K562 (cell line): ENCODE data around the gene SLC15A3. TPM values are rescaled to one million over a fixed set of nuclear protein-coding genes. Genes with fewer than 3 reads are reported as not detected.
A peak's percentile ranks its signal among the peaks of the same experiment; 100 is the strongest.

Source experiments
- ATAC-seq: fragments of 200-7000 bp; cut with Tn5 transposase; 3 replicates; pipeline ENCODE4 v1.9.1; 2020; ENCODE audit warnings: moderate library complexity
- BruUV-seq: library from RNA; stranded (reverse); fragments of 400-500 nt; replicated peaks from 2 replicates; lab custom pipeline; 2021; lab: Mats Ljungman, UMichigan
- CTCF ChIA-PET: fragments of 300-600 bp; formaldehyde crosslinking; extraction: SDS; loops from one replicate; lab custom pipeline; 2021; ENCODE audit warnings: low intra/inter-chr PET ratio; lab: Yijun Ruan, JAX
- POLR2A ChIA-PET: fragments of 300-600, 350-650 bp; sonication (Branson Sonifier 250); formaldehyde crosslinking; extraction: SDS; loops from one replicate; lab custom pipeline; 2021; ENCODE audit warnings: antibody characterized with exemption, inconsistent platforms; lab: Yijun Ruan, JAX
- DNase-seq, 4 experiments: peaks; one replicate each; pipeline versions ENCODE4 v3.0.0 to v3.0.0-alpha.2; 2011 to 2018; ENCODE audit warnings: low spot score in 3 of 4, mixed read lengths in 3 of 4; ENCODE audit errors: extremely low read depth in 1 of 4
- FAIRE-seq: peaks from 2 replicates; lab custom pipeline; 2011; peaks lifted over from hg19 to GRCh38; lab: Jason Lieb, UNC
- H2AFZ ChIP-seq: 2 replicates; pipeline ENCODE4 v1.6.0; 2011; ENCODE audit warnings: low read depth, low read length, control low read depth, inconsistent platforms
- H3K27ac ChIP-seq: fragments of 200-600 bp; 3 replicates; pipeline ENCODE4 v1.8.0; 2011; ENCODE audit warnings: low read depth, mild to moderate bottlenecking, control low read depth, inconsistent platforms, low read length, moderate library complexity, mixed read lengths; ENCODE audit errors: extremely low read depth
- H3K27me3 ChIP-seq, 2 experiments: fragments of 300-600 bp in 1 of 2; 2 replicates in 1 of 2; 3 replicates in 1 of 2; pipeline versions ENCODE4 v1.6.0 to v1.8.0; 2011; ENCODE audit warnings: inconsistent platforms in 2 of 2, low read length in 2 of 2, mild to moderate bottlenecking in 1 of 2, mixed read lengths in 1 of 2, moderate library complexity in 1 of 2; ENCODE audit not compliant: control insufficient read depth in 2 of 2, insufficient read depth in 2 of 2
- H3K36me3 ChIP-seq: fragments of 300-600 bp; 3 replicates; pipeline ENCODE4 v1.8.0; 2011; ENCODE audit warnings: mild to moderate bottlenecking, low read length, inconsistent platforms; ENCODE audit not compliant: control insufficient read depth, insufficient read depth
- H3K4me1 ChIP-seq, 2 experiments: fragments of 200-600 bp in 1 of 2; replicated peaks in 1 of 2; 2 replicates in 1 of 2; 3 replicates in 1 of 2; pipeline versions ENCODE4 v1.5.1 to v1.8.0; 2011; ENCODE audit warnings: inconsistent platforms in 2 of 2, low read length in 2 of 2, mild to moderate bottlenecking in 1 of 2, mixed read lengths in 1 of 2, moderate library complexity in 1 of 2; ENCODE audit not compliant: control insufficient read depth in 2 of 2, insufficient read depth in 2 of 2
- H3K4me2 ChIP-seq: 2 replicates; pipeline ENCODE4 v1.6.1; 2011; ENCODE audit warnings: low read length, control low read depth, inconsistent platforms, mixed read lengths; ENCODE audit not compliant: insufficient read depth
- H3K4me3 ChIP-seq: fragments of 200-600 bp; sonication (generic), shearing (Covaris generic); 2 replicates; pipeline ENCODE4 v1.5.1; 2016; ENCODE audit warnings: control low read depth, inconsistent platforms
- H3K79me2 ChIP-seq: fragments of 200-600 bp; 3 replicates; pipeline ENCODE4 v1.8.0; 2011; ENCODE audit warnings: low read length, inconsistent platforms; ENCODE audit not compliant: control insufficient read depth, insufficient read depth
- H3K9ac ChIP-seq, 2 experiments: 2 replicates each; pipeline versions ENCODE4 v1.6.0 to v1.6.1; 2011; ENCODE audit warnings: low read depth in 2 of 2, low read length in 2 of 2, control low read depth in 1 of 2, inconsistent platforms in 1 of 2, mild to moderate bottlenecking in 1 of 2, mixed read lengths in 1 of 2; ENCODE audit not compliant: insufficient read depth in 1 of 2
- H3K9me1 ChIP-seq: one replicate; pipeline ENCODE4 v1.6.0; 2011; ENCODE audit warnings: inconsistent platforms, mild to moderate bottlenecking, low read length, moderate library complexity; ENCODE audit not compliant: control insufficient read depth, insufficient read depth
- H3K9me3 ChIP-seq: replicated peaks from 2 replicates; pipeline ENCODE4 v1.5.1; 2011; ENCODE audit warnings: low read depth, low read length, inconsistent platforms; ENCODE audit not compliant: control insufficient read depth, insufficient read depth
- H4K20me1 ChIP-seq: replicated peaks from 2 replicates; pipeline ENCODE4 v1.6.1; 2011; ENCODE audit warnings: low read length, inconsistent platforms, mixed read lengths; ENCODE audit not compliant: control insufficient read depth, insufficient read depth
- ARID4B ChIP-seq: sonication (generic); formaldehyde crosslinking; IDR thresholded peaks from 2 replicates; pipeline ENCODE4 v1.8.0; 2022; ENCODE audit warnings: mild to moderate bottlenecking, missing genetic modification reagents
- GATAD2B ChIP-seq: fragments of 450-650 bp; IDR thresholded peaks from 2 replicates; pipeline ENCODE4 v1.6.1; 2017; ENCODE audit warnings: mild to moderate bottlenecking, borderline replicate concordance
- MAZ ChIP-seq, 2 experiments: fragments of 450-650 bp in 1 of 2; sonication (generic) in 1 of 2; formaldehyde crosslinking; IDR thresholded peaks in 1 of 2; conservative IDR thresholded peaks in 1 of 2; 2 replicates each; pipeline versions ENCODE4 v1.4.0 to v1.5.0; 2020; ENCODE audit warnings: mild to moderate bottlenecking in 1 of 2, missing genetic modification reagents in 1 of 2
- MBD2 ChIP-seq: sonication (generic); IDR thresholded peaks from 2 replicates; pipeline ENCODE4 v1.6.1; 2016; ENCODE audit warnings: low read depth, borderline replicate concordance
- MNT ChIP-seq, 2 experiments: fragments of 450-650 bp; conservative IDR thresholded peaks; 2 replicates each; pipeline ENCODE4 v1.6.1; 2017; ENCODE audit warnings: mild to moderate bottlenecking in 2 of 2, moderate library complexity in 2 of 2
- NELFE ChIP-seq: IDR thresholded peaks from 2 replicates; pipeline ENCODE4 v1.6.1; 2011; ENCODE audit warnings: mild to moderate bottlenecking; ENCODE audit not compliant: insufficient read depth, insufficient read length
- PHB ChIP-seq: fragments of 250-450 bp; sonication (Bioruptor Pico); IDR thresholded peaks from 2 replicates; pipeline ENCODE4 v1.5.0; 2021
- RBFOX2 ChIP-seq: fragments of 200-400 bp; formaldehyde crosslinking; IDR thresholded peaks from 2 replicates; pipeline ENCODE4 v1.6.1; 2017; ENCODE audit warnings: low read depth, mild to moderate bottlenecking, low read length, moderate library complexity
- USF2 ChIP-seq: sonication (generic); formaldehyde crosslinking; IDR thresholded peaks from 2 replicates; pipeline ENCODE4 v1.5.0; 2020; ENCODE audit warnings: missing genetic modification reagents
- ZNF324 ChIP-seq: fragments of 250-450 bp; sonication (Bioruptor Pico); IDR thresholded peaks from 2 replicates; pipeline ENCODE4 v1.4.0; 2020; ENCODE audit warnings: mild to moderate bottlenecking
- ZNF740 ChIP-seq, 3 experiments: fragments of 200-800 bp in 1 of 3; sonication (Bioruptor generic) in 1 of 3; sonication (generic) in 1 of 3; formaldehyde crosslinking in 1 of 3; IDR thresholded peaks; 2 replicates each; pipeline versions ENCODE4 v1.6.1 to v1.8.0; 2016 to 2022; ENCODE audit warnings: mild to moderate bottlenecking in 2 of 3, missing compliant biosample characterization in 2 of 3, missing genetic modification characterization in 2 of 3, missing genetic modification reagents in 1 of 3
- WGBS: fragments of 100-300 bp; shearing (Covaris generic); methylation state at CpG from one replicate; pipeline ENCODE4 v1.1.6; 2016; ENCODE audit warnings: low coverage, mixed read lengths; ENCODE audit not compliant: insufficient coverage; ENCODE audit errors: missing lambda C conversion rate; 5-methylcytosine and 5-hydroxymethylcytosine counted together
- in situ Hi-C: fragments of 300-500 bp; cut with MboI; formaldehyde crosslinking; loops from 4 replicates; pipeline ENCODE4 v1.15.0; 2018; ENCODE audit warnings: inconsistent platforms, mixed read lengths
- intact Hi-C: fragments of 100-400 bp; cut with micrococcal nuclease; formaldehyde crosslinking; loops from 2 replicates; pipeline ENCODE4 v1.14.2; 2022
- polyA plus RNA-seq, 8 experiments: library from polyadenylated mRNA; depleted of rRNA in 4 of 8; stranded (reverse) in 5 of 8; unstranded in 3 of 8; fragments of >200 nt; fragmentation: Nextera tagmentation in 2 of 8; fragmentation: Illumina TruSeq in 1 of 8; extraction: Ambion mirVana in 2 of 8; extraction: Trizol in 1 of 8; gene quantifications; 2 replicates each; pipeline versions ENCODE4 v1.2.1 to v1.2.3, GENCODE V29; 2011 to 2014; ENCODE audit warnings: inconsistent platforms in 1 of 8, missing spikeins in 1 of 8
- total RNA-seq, 7 experiments: library from RNA; depleted of rRNA in 6 of 7; stranded (reverse); fragments of >200 nt in 6 of 7; fragmentation: Illumina TruSeq in 2 of 7; extraction: Trizol in 2 of 7; gene quantifications; 2 replicates each; pipeline versions ENCODE4 v1.2.1 to v1.2.3, GENCODE V29; 2011 to 2021; ENCODE audit warnings: low replicate concordance in 1 of 7

The SLC15A3 gene
- total and polyA plus RNA-seq, 9 of the 15 experiments (the other 6 are each of a cell fraction or from before 2014, with no cell fraction given): 0.07 to 0.27 TPM; not detected in 7

- peak; percentile 50 to 86 (median 78) for DNase-seq
- POLR2A ChIA-PET: interaction anchor here (0.9 to 1.6 kb wide), 4 partner anchors 9 to 22 kb away, joined by 3 to 7 read pairs (median 6); no protein-coding TSS in a partner anchor
- TF ChIP-seq MAZ (CRISPR knock-in tag; conservative IDR thresholded peaks at IDR 0.05 in 1 of 2, IDR thresholded peaks at IDR 0.05 in 1 of 2) (peak; percentile 27 to 76; a peak in 2 of 4 replicates), MBD2 (no peak), ZNF324 (CRISPR knock-in tag) (no peak), MNT (conservative IDR thresholded peaks at IDR 0.05) (peak in 1 of 2 experiments; percentile 46; a peak in 1 of 4 replicates), ZNF740 (CRISPR knock-in tag; IDR thresholded peaks at IDR 0.05) (0 out of 2 replicates have a peak, but pooled peaks have one; percentile 42), ZNF740 (tag; IDR thresholded peaks at IDR 0.05) (no peak), PHB (no peak), USF2 (CRISPR knock-in tag) (0 out of 2 replicates have a peak, but pooled peaks have one; percentile 33), GATAD2B (0 out of 2 replicates have a peak, but pooled peaks have one; percentile 34), NELFE (no peak), ARID4B (CRISPR knock-in tag) (no peak), RBFOX2 (0 out of 2 replicates have a peak, but pooled peaks have one; percentile 15)
Measured at GRCh38 chr11:60924110-60924905, 27.7 kb downstream of the SLC15A3 start, which contains the start of gene TMEM132A. Gene TMEM132A (plus strand): TSS chr11:60924460. CDS start chr11:60924634, 174 bp downstream.

More at GRCh38 chr11:60924110-60924905, 27.7 kb downstream of the SLC15A3 start, which contains the start of gene TMEM132A:
- ATAC-seq (peak; percentile 82), FAIRE-seq (no peak)
- Histone ChIP-seq H4K20me1 (peaks cover 4% of the 10 kb centered on the region; the same call in 1 of the 2 replicates), H2AFZ (0 out of 2 replicates have a peak within 1 kb of the TSS, but pooled peaks have one; percentile 0), H3K9ac (peak within 1 kb of the TSS in 1 of 2 experiments; percentile 76; a peak in 2 of 4 replicates), H3K4me2 (no peak within 1 kb of the TSS; the same call in 1 of the 2 replicates), H3K9me3 (no peaks in the 10 kb centered on the region), H3K79me2 (peaks cover 3% of the 10 kb centered on the region; the same call in 1 of the 3 replicates), H3K27me3 (peaks cover 37 to 48% of the 10 kb centered on the region in 2 experiments), H3K4me1 (peaks cover 0 to 22% of the 10 kb centered on the region in 2 experiments; a peak in 3 of 5 replicates), H3K27ac (no peak within 1 kb of the TSS), H3K9me1 (no peaks in the 10 kb centered on the region), H3K4me3 (peak within 1 kb of the TSS; percentile 39), H3K36me3 (peaks cover 39% of the 10 kb centered on the region)
- 3% methylated on average over 32 of the region's 69 CpGs for WGBS
- CTCF ChIA-PET: no interaction called here
- in situ Hi-C loops: no loop called here
- intact Hi-C loops: no loop called here
- BruUV-seq: no TSS peak
